Measurements from ENCODE around the gene MME.

DNA sequence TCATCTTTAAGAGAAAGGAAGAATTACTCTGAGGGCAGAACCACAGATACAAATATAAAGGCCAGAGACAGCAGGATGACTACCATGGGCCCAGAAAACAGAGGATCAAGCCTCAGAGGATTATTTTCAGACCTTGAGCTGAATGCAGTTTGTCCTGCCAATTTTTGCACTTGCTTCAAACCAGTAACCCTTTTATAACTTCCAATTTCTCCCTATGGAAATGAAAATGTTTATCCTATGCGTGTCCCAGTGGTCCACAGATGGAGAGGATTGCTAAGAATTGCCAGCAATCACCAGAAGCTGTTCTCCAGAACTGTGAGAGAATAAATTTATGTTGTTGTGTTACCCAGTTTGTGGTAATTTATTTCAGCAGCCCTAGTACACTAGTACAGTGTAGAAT, 26.4 kb upstream of the MME start:
- TF ChIP-seq, protein P1, sequence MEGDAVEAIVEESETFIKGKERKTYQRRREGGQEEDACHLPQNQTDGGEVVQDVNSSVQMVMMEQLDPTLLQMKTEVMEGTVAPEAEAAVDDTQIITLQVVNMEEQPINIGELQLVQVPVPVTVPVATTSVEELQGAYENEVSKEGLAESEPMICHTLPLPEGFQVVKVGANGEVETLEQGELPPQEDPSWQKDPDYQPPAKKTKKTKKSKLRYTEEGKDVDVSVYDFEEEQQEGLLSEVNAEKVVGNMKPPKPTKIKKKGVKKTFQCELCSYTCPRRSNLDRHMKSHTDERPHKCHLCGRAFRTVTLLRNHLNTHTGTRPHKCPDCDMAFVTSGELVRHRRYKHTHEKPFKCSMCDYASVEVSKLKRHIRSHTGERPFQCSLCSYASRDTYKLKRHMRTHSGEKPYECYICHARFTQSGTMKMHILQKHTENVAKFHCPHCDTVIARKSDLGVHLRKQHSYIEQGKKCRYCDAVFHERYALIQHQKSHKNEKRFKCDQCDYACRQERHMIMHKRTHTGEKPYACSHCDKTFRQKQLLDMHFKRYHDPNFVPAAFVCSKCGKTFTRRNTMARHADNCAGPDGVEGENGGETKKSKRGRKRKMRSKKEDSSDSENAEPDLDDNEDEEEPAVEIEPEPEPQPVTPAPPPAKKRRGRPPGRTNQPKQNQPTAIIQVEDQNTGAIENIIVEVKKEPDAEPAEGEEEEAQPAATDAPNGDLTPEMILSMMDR (IDR thresholded peaks at IDR 0.05), result no peak
- TF ChIP-seq EP300 (IDR thresholded peaks at IDR 0.05) (no peak), POLR2AphosphoS5 (IDR thresholded peaks at IDR 0.05) (no peak), POLR2A (IDR thresholded peaks at IDR 0.05) (no peak)
